Lower lobe of right lung (tissue), 2 donors: ENCODE results near the gene VPS8. TPM values are rescaled to one million over a fixed set of nuclear protein-coding genes. Genes with fewer than 3 reads are reported as not detected.
"Not testable (repeated sequence)": the region's sequence is repeated elsewhere in the genome, so short reads cannot be mapped to it uniquely, and the experiment has no call there.

Experiments
- ATAC-seq, 2 donors: fragments of 200-7000 bp; cut with Tn5 transposase; one replicate each; pipeline ENCODE4 v1.9.1; 2020 to 2022; ENCODE audit warnings: mild to moderate bottlenecking in 2 of 2, moderate library complexity in 2 of 2
- DNase-seq: peaks from one replicate; pipeline ENCODE4 v3.0.0-alpha.2; 2020
- H3K27ac ChIP-seq: fragments of 200-600 bp; one replicate; pipeline ENCODE4 v1.8.0; 2022
- H3K27me3 ChIP-seq: fragments of 200-600 bp; one replicate; pipeline ENCODE4 v1.8.0; 2022; ENCODE audit warnings: low read depth
- H3K36me3 ChIP-seq: fragments of 200-600 bp; one replicate; pipeline ENCODE4 v1.8.0; 2022; ENCODE audit warnings: mild to moderate bottlenecking
- H3K4me1 ChIP-seq: fragments of 200-600 bp; one replicate; pipeline ENCODE4 v1.8.0; 2022
- H3K4me3 ChIP-seq: fragments of 200-600 bp; one replicate; pipeline ENCODE4 v1.8.0; 2022; ENCODE audit warnings: mild to moderate bottlenecking
- H3K9me3 ChIP-seq: fragments of 200-600 bp; one replicate; pipeline ENCODE4 v1.8.0; 2022
- intact Hi-C: fragments of 100-400 bp; cut with DNase I; formaldehyde crosslinking; loops from one replicate; pipeline ENCODE4 v1.11.0; 2022
- total RNA-seq: library from RNA; stranded (reverse); fragmentation: NEBNext Ultra II Directional; extraction: Animal tissue kit (Norgen Biotek cat#: 25700); gene quantifications from one replicate; pipeline ENCODE4 v1.2.1, GENCODE V29; 2021
- TF ChIP-seq, protein P1 (sequence below): fragments of 200-600 bp; IDR thresholded peaks from one replicate; pipeline ENCODE4 v1.8.0; 2022; ENCODE audit warnings: antibody characterized with exemption, mild to moderate bottlenecking
- donor health status: DM: no; HTN: yes; CAD: no; lungs with severe emphysema.

Gene VPS8
- total RNA-seq, 1 donor from 2014 or later, result 84.7 TPM

DNA sequence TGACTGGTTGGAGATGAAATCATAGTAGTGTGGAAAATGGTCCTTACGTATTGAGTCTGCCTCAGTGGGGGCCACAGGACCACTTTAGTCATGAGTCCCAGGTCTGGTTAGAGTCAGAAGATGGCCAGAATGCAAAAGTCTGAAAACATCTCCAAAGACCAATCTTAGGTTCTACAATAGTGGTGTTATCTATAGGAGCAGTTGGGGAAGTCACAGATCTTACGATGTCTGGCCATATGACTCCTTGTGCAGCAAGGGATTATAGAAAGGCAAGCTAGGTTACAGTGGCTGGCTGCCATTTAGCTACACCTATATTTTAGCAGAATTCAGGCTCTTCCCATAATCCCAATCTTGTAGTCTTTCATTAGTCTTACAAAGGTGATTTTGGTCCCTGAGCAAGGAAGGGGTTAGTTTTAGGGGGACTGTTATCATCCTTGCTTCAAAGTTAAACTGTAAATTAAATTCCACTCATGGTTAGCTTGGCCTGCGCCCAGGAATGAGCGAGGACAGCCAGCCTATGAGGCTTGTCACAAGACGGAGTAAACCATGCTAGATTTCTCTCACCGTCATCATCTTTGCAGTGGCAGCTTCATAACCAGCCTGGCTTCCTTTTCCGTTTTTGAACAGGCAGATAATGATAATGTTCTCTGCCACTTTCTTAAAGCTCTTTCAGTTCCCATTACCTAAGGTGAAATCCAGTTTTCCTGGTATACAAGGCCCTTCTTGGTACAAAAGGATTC, 134.1 kb downstream of the VPS8 start:
- peaks cover 31% of the 10 kb centered on the region for H3K36me3 ChIP-seq
- H3K27ac ChIP-seq, result no peak overlapping the region
- ATAC-seq, result no peak
- H3K4me3 ChIP-seq, result no peak overlapping the region
- no peaks in the 10 kb centered on the region for H3K4me1 ChIP-seq
- DNase-seq, result no peak
- intact Hi-C loops, result no loop called here
- H3K27me3 ChIP-seq, result no peaks in the 10 kb centered on the region
- H3K9me3 ChIP-seq, result no peaks in the 10 kb centered on the region
- TF ChIP-seq, protein P1, sequence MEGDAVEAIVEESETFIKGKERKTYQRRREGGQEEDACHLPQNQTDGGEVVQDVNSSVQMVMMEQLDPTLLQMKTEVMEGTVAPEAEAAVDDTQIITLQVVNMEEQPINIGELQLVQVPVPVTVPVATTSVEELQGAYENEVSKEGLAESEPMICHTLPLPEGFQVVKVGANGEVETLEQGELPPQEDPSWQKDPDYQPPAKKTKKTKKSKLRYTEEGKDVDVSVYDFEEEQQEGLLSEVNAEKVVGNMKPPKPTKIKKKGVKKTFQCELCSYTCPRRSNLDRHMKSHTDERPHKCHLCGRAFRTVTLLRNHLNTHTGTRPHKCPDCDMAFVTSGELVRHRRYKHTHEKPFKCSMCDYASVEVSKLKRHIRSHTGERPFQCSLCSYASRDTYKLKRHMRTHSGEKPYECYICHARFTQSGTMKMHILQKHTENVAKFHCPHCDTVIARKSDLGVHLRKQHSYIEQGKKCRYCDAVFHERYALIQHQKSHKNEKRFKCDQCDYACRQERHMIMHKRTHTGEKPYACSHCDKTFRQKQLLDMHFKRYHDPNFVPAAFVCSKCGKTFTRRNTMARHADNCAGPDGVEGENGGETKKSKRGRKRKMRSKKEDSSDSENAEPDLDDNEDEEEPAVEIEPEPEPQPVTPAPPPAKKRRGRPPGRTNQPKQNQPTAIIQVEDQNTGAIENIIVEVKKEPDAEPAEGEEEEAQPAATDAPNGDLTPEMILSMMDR, result no peak

DNA sequence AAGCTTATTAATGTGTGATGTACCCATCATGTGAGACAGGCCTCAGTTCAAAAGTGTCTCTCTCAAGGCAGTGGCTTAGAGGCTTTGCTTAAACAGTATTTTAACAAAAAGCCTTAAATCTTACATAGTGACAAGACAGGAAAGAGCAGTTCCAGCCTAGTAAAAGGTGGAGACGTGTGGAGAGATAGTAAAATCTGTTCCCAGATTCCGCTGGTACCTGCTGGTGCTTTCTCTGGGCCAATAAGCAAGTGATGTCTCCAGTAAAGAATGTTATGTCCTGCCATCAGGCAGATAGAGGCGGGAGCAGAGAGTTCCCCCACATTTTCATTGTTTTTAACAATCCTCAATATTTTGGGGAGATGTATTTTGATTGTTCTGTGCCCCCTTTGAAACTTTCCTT, 135.0 kb downstream of the VPS8 start:
- H3K27ac ChIP-seq, result no peak overlapping the region
- H3K27me3 ChIP-seq, result no peaks in the 10 kb centered on the region
- H3K4me1 ChIP-seq, result no peaks in the 10 kb centered on the region
- no peak overlapping the region for H3K4me3 ChIP-seq
- intact Hi-C loops, result no loop called here
- peaks cover 32% of the 10 kb centered on the region for H3K36me3 ChIP-seq
- no peaks in the 10 kb centered on the region for H3K9me3 ChIP-seq
- ATAC-seq (no peak), DNase-seq (no peak)
- TF ChIP-seq, protein P1, result no peak

- intact Hi-C loops, result no loop called here
- Histone ChIP-seq H3K27me3 (no peaks in the 10 kb centered on the region), H3K4me3 (no peak overlapping the region), H3K27ac (no peak overlapping the region), H3K4me1 (no peaks in the 10 kb centered on the region), H3K36me3 (peaks cover 23% of the 10 kb centered on the region), H3K9me3 (no peaks in the 10 kb centered on the region)
- DNase-seq (no peak), ATAC-seq (no peak)
- TF ChIP-seq, protein P1, result no peak
Observed at GRCh38 chr3:184949251-184949965, 137.4 kb downstream of the VPS8 start.

- H3K27me3 ChIP-seq, H3K9me3 ChIP-seq, H3K27ac ChIP-seq, intact Hi-C loops, H3K4me3 ChIP-seq, ATAC-seq, DNase-seq, H3K4me1 ChIP-seq: not testable (repeated sequence)
- H3K36me3 ChIP-seq, result peaks cover 13% of the 10 kb centered on the region
Observed at GRCh38 chr3:184950816-184951215, 138.8 kb downstream of the VPS8 start.

DNA sequence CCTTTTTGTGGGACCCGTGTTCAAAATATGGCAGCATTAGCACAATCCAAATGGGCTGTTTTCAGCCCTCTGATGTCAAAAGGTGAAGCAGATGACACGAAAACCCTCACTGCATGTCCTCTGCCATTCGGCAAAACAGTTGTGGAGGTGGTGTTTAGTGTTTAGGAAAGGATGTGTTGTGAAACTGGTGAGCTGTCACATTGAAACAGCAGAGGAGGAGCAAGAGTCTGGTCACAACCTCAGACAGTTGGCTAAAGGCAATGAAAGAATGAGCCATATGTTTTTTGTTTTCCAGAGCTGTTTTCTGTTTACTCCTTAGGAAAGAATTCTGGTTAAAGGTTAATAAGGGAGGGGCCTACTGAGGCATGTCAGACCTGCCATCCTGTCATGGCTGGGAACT, 140.7 kb downstream of the VPS8 start:
- TF ChIP-seq, protein P1, result no peak
- Histone ChIP-seq H3K27me3 (no peaks in the 10 kb centered on the region), H3K4me1 (no peaks in the 10 kb centered on the region), H3K4me3 (no peak overlapping the region), H3K9me3 (no peaks in the 10 kb centered on the region), H3K27ac (no peak overlapping the region), H3K36me3 (peaks cover 20% of the 10 kb centered on the region)
- DNase-seq, result no peak
- no peak for ATAC-seq
- intact Hi-C loops, result no loop called here

DNA sequence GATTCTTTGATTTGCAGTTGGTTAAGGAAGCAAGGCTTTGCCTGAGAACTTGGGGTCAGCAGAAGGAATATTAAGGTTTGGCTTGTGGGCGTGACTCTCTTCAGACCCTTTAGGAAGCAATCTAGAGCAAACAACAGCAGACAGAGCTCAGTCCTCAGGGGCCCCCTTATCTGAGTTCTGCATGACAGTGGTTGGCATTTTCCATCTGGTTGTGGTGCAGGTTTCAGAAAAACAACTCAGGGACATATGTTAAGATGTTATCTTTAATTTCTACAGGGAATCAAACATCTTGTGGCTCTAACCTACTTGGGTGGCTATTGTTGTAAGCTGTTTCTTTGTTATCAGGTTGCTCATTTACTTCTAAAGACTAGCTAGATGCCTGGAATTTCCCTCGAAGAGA, 141.4 kb downstream of the VPS8 start:
- no peaks in the 10 kb centered on the region for H3K4me1 ChIP-seq
- ATAC-seq (no peak), DNase-seq (no peak)
- H3K27ac ChIP-seq, result no peak overlapping the region
- TF ChIP-seq, protein P1, result no peak
- H3K36me3 ChIP-seq, result peaks cover 27% of the 10 kb centered on the region
- no peaks in the 10 kb centered on the region for H3K27me3 ChIP-seq
- intact Hi-C loops, result no loop called here
- H3K9me3 ChIP-seq, result no peaks in the 10 kb centered on the region
- H3K4me3 ChIP-seq, result no peak overlapping the region
